ENCODE data around the gene CGB8.
"Not testable (repeated sequence)": the region's sequence is repeated elsewhere in the genome, so short reads cannot be mapped to it uniquely, and the experiment has no call there.

DNA sequence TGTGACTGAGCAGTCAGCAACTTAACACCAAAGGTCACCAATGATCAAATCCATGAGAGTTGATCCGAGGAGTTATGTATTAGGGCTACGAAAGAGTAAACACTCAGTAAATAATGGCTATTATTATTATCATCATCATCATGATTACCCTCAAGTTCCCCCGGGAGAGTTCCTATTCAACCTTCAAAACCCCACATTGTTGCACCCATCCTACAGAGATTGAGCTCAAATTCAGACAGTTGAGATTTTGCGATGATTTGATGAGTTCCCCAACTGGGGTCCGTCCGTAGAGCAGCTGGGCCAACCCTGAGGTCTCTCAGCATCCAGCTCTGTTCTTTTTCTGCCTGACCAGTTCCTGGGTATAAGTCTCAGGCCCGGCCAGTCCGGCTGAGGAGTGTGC lies 10.8 kb downstream of the CGB8 start:
- not testable (repeated sequence) for TF ChIP-seq CTCF (conservative IDR thresholded peaks at IDR 0.05; ENCODE audit: low read depth, low read length); EZH2 (IDR thresholded peaks at IDR 0.05; ENCODE audit: borderline replicate concordance, low read depth, low read length, poor library complexity, severe bottlenecking)
